HEK293T (cell line): ENCODE data around the gene GNA12.
"Not testable (repeated sequence)": the region's sequence is repeated elsewhere in the genome, so short reads cannot be mapped to it uniquely, and the experiment has no call there.

Experiments
- CTCF ChIA-PET: fragments of 350-600 bp; formaldehyde crosslinking; extraction: SDS; loops from one replicate; lab custom pipeline; 2021; ENCODE audit warnings: antibody characterized with exemption, inconsistent platforms; lab: Yijun Ruan, JAX
- POLR2A ChIA-PET: fragments of 350-600 bp; formaldehyde crosslinking; extraction: SDS; loops from one replicate; lab custom pipeline; 2020; ENCODE audit warnings: antibody characterized with exemption, inconsistent platforms; lab: Yijun Ruan, JAX
- DNase-seq: peaks from one replicate; pipeline ENCODE4 v3.0.0; 2012; ENCODE audit warnings: mixed read lengths; ENCODE audit errors: extremely low spot score
- ARNT ChIP-seq: fragments of 450-650 bp; IDR thresholded peaks from 2 replicates; pipeline ENCODE4 v1.6.1; 2017; ENCODE audit warnings: mild to moderate bottlenecking
- BHLHE40 ChIP-seq: fragments of 450-650 bp; IDR thresholded peaks from 2 replicates; pipeline ENCODE4 v1.6.1; 2016; ENCODE audit warnings: mild to moderate bottlenecking, moderate library complexity, borderline replicate concordance
- CTBP1 ChIP-seq: fragments of 450-650 bp; IDR thresholded peaks from 2 replicates; pipeline ENCODE4 v1.6.1; 2016; ENCODE audit warnings: borderline replicate concordance
- ELF4 ChIP-seq: fragments of 450-650 bp; IDR thresholded peaks from 2 replicates; pipeline ENCODE4 v1.6.1; 2017; ENCODE audit warnings: antibody characterized with exemption
- FOXA1 ChIP-seq: fragments of 450-650 bp; IDR thresholded peaks from 2 replicates; pipeline ENCODE4 v1.6.1; 2016; ENCODE audit warnings: mild to moderate bottlenecking
- FOXK2 ChIP-seq: fragments of 450-650 bp; IDR thresholded peaks from 2 replicates; pipeline ENCODE4 v1.6.1; 2016; ENCODE audit warnings: mild to moderate bottlenecking
- FOXM1 ChIP-seq: fragments of 450-650 bp; IDR thresholded peaks from 2 replicates; pipeline ENCODE4 v1.6.1; 2017; ENCODE audit warnings: mild to moderate bottlenecking, borderline replicate concordance
- HDGF ChIP-seq: fragments of 450-650 bp; IDR thresholded peaks from 2 replicates; pipeline ENCODE4 v1.6.1; 2017; ENCODE audit warnings: antibody characterized with exemption, borderline replicate concordance
- L3MBTL2 ChIP-seq: fragments of 450-650 bp; conservative IDR thresholded peaks from 2 replicates; pipeline ENCODE4 v1.6.1; 2016; ENCODE audit warnings: mild to moderate bottlenecking
- LEF1 ChIP-seq: fragments of 450-650 bp; IDR thresholded peaks from 2 replicates; pipeline ENCODE4 v1.6.1; 2017; ENCODE audit warnings: mild to moderate bottlenecking, borderline replicate concordance
- NFRKB ChIP-seq: fragments of 450-650 bp; IDR thresholded peaks from 2 replicates; pipeline ENCODE4 v1.6.1; 2016; ENCODE audit warnings: mild to moderate bottlenecking, moderate library complexity
- PKNOX1 ChIP-seq: fragments of 450-650 bp; IDR thresholded peaks from 2 replicates; pipeline ENCODE4 v1.6.1; 2016
- SP1 ChIP-seq: fragments of 450-650 bp; IDR thresholded peaks from 2 replicates; pipeline ENCODE4 v1.6.1; 2017
- SUZ12 ChIP-seq: fragments of 450-650 bp; IDR thresholded peaks from 2 replicates; pipeline ENCODE4 v1.6.1; 2016; ENCODE audit warnings: mild to moderate bottlenecking
- TARDBP ChIP-seq: fragments of 450-650 bp; IDR thresholded peaks from 2 replicates; pipeline ENCODE4 v1.6.1; 2016
- ZNF384 ChIP-seq: fragments of 450-650 bp; IDR thresholded peaks from 2 replicates; pipeline ENCODE4 v1.6.1; 2016

The GNA12 gene

GRCh38 chr7:2738766-2739549, 105.2 kb downstream of the GNA12 start:
- DNase-seq, result no peak
- ChIA-PET CTCF (interaction anchor here (1.2 kb wide), 1 partner anchor 22 kb away, joined by 4 read pairs; no protein-coding TSS in a partner anchor), POLR2A (no interaction called here)
- TF ChIP-seq ELF4, result no peak
- TF ChIP-seq ARNT, result no peak
- TF ChIP-seq SP1, result no peak
- TF ChIP-seq PKNOX1, result no peak
- TF ChIP-seq NFRKB, result no peak
- no peak for TF ChIP-seq BHLHE40
- TF ChIP-seq HDGF, result no peak
- no peak for TF ChIP-seq ZNF384
- no peak for TF ChIP-seq TARDBP
- TF ChIP-seq FOXA1, result no peak
- no peak for TF ChIP-seq L3MBTL2
- TF ChIP-seq SUZ12, result no peak

GRCh38 chr7:2737771-2738540, 106.2 kb downstream of the GNA12 start:
- DNase-seq, result no peak
- CTCF ChIA-PET, result interaction anchor here (1.1 to 1.2 kb wide), 2 partner anchors 21 to 28 kb away, joined by 3 to 4 read pairs; no protein-coding TSS in a partner anchor

GRCh38 chr7:2737005-2737743, 106.9 kb downstream of the GNA12 start:
- CTCF ChIA-PET, result interaction anchor here (1.1 kb wide), 1 partner anchor 27 kb away, joined by 3 read pairs; no protein-coding TSS in a partner anchor
- POLR2A ChIA-PET, DNase-seq: not testable (repeated sequence)

More at GRCh38 chr7:2737771-2738540, 106.2 kb downstream of the GNA12 start:
- POLR2A ChIA-PET, result no interaction called here
- TF ChIP-seq CTBP1, result no peak
- no peak for TF ChIP-seq SUZ12
- no peak for TF ChIP-seq ZNF384

GRCh38 chr7:2736411-2736914, 107.6 kb downstream of the GNA12 start:
- no peak for DNase-seq
- TF ChIP-seq FOXK2, result no peak
- ChIA-PET POLR2A (no interaction called here), CTCF (interaction anchor here (1.1 kb wide), 1 partner anchor 26 kb away, joined by 3 read pairs; no protein-coding TSS in a partner anchor)

GRCh38 chr7:2735744-2736143, 108.4 kb downstream of the GNA12 start:
- no peak for DNase-seq
- ChIA-PET POLR2A (no interaction called here), CTCF (no interaction called here)
- TF ChIP-seq CTBP1 (no peak), HDGF (no peak), ZNF384 (no peak), SUZ12 (no peak)

- ChIA-PET POLR2A (no interaction called here), CTCF (no interaction called here)
- no peak for DNase-seq
- TF ChIP-seq FOXM1 (no peak), SP1 (no peak), PKNOX1 (no peak), L3MBTL2 (no peak), ARNT (no peak)
Observed at GRCh38 chr7:2734751-2735571, 109.1 kb downstream of the GNA12 start.

- DNase-seq, result no peak
- ChIA-PET POLR2A (no interaction called here), CTCF (no interaction called here)
- TF ChIP-seq ELF4 (no peak), CTBP1 (no peak), SUZ12 (no peak), FOXK2 (no peak), L3MBTL2 (no peak), NFRKB (no peak), LEF1 (no peak), HDGF (no peak), SP1 (no peak), TARDBP (no peak)
Observed at GRCh38 chr7:2734084-2734686, 109.9 kb downstream of the GNA12 start.
